ENCODE results near the gene ERCC1. TPM values are rescaled to one million over a fixed set of nuclear protein-coding genes. Genes with fewer than 3 reads are reported as not detected.

The ERCC1 gene
- total and polyA plus RNA-seq, 2 of the 13 experiments (the other 11 are each of a cell fraction or from before 2014, with no cell fraction given): 40.0 to 66.4 TPM

- Histone ChIP-seq H3K4me1 (ENCODE audit: insufficient read depth, low read length) (peaks cover 23% of the 10 kb centered on the region), H3K4me3 (replicated peaks in 1 of 3; ENCODE audit: insufficient read depth in 1 of 3, low read depth in 2 of 3, low read length in 3 of 3) (peak overlapping the region; percentile 76 to 91 (median 89)), H3K4me2 (ENCODE audit: low read depth, low read length) (peak overlapping the region; percentile 99), H3K79me2 (ENCODE audit: insufficient read depth, low read length) (no peaks in the 10 kb centered on the region), H3K27ac (ENCODE audit: extremely low read length, insufficient read depth, low read length) (peak overlapping the region; percentile 96), H3K36me3 (replicated peaks in 1 of 2; ENCODE audit: control insufficient read depth in 1 of 2, insufficient read depth in 2 of 2, low read length in 2 of 2) (no peaks in the 10 kb centered on the region), H2AFZ (ENCODE audit: low read length) (no peak overlapping the region), H3K9me3 (ENCODE audit: low read length) (no peaks in the 10 kb centered on the region), H4K20me1 (ENCODE audit: insufficient read depth, low read length) (peaks cover 5% of the 10 kb centered on the region; the same call in 1 of the 2 replicates), H3K27me3 (ENCODE audit: control insufficient read depth in 1 of 2, insufficient read depth in 2 of 2, low read length in 2 of 2) (peaks cover 0 to 3% of the 10 kb centered on the region in 2 experiments; a peak in 2 of 5 replicates), H3K9ac (ENCODE audit: insufficient read depth, low read depth, low read length) (peak overlapping the region; percentile 94)
- no peak for FAIRE-seq
- CTCF ChIA-PET (ENCODE audit: low intra/inter-chr PET ratio, low total read pairs): no interaction called here
- intact Hi-C loops (cut with micrococcal nuclease; ENCODE audit: unreplicated experiment): no loop called here
- peak; percentile 3 for ATAC-seq
- 43% methylated on average over 21 of the region's 33 CpGs for WGBS (ENCODE audit: low lambda C conversion rate)
- in situ Hi-C loops (cut with HindIII; ENCODE audit: extremely low pct_ligation_motif_present, low pct_unique_long_range_greater_than_20kb): loop anchor here (10.0 kb wide), 1 partner anchor 45 kb away; the partner anchor contains the start of gene ERCC1
- BruUV-seq (replicated peaks): no TSS peak
- DNase-seq (ENCODE audit: low spot score): no peak
- POLR2A ChIA-PET: interaction anchor here (1.0 to 4.1 kb wide), 9 partner anchors 9 to 292 kb away, joined by 3 to 40 read pairs (median 6); partner anchors contain the start of genes BLOC1S3, ERCC1 and TRAPPC6A
- TF ChIP-seq ZHX1 (CRISPR knock-in tag; IDR thresholded peaks at IDR 0.05; ENCODE audit: low read depth): 0 out of 2 replicates have a peak, but pooled peaks have one; percentile 1
- TF ChIP-seq ZNF24 (IDR thresholded peaks at IDR 0.05): no peak
- no peak for TF ChIP-seq ZKSCAN1 (IDR thresholded peaks at IDR 0.05; ENCODE audit: low read length)
- TF ChIP-seq MBNL3 (CRISPR knock-in tag; conservative IDR thresholded peaks at IDR 0.05): no peak
- no peak for TF ChIP-seq CBX1 (IDR thresholded peaks at IDR 0.05; ENCODE audit: low read depth)
- TF ChIP-seq ZMAT3 (CRISPR knock-in tag; conservative IDR thresholded peaks at IDR 0.05): no peak
- TF ChIP-seq ZBTB38 (CRISPR knock-in tag; IDR thresholded peaks at IDR 0.05): no peak
- no peak for TF ChIP-seq WIZ (CRISPR knock-in tag; IDR thresholded peaks at IDR 0.05)
- 0 out of 2 replicates have a peak, but pooled peaks have one; percentile 63 for TF ChIP-seq ARNT2 (CRISPR knock-in tag; IDR thresholded peaks at IDR 0.05; ENCODE audit: low read depth)
- no peak for TF ChIP-seq FOXM1 (CRISPR knock-in tag; IDR thresholded peaks at IDR 0.05)
- no peak for TF ChIP-seq ATF7 (IDR thresholded peaks at IDR 0.05)
- 0 out of 2 replicates have a peak, but pooled peaks have one; percentile 33 for TF ChIP-seq ATF7 (CRISPR knock-in tag; IDR thresholded peaks at IDR 0.05)
- TF ChIP-seq ZNF280D (CRISPR knock-in tag; IDR thresholded peaks at IDR 0.05): 0 out of 2 replicates have a peak, but pooled peaks have one; percentile 39
- TF ChIP-seq DR1 (CRISPR knock-in tag; IDR thresholded peaks at IDR 0.05): no peak
- TF ChIP-seq ZNF629 (CRISPR knock-in tag; conservative IDR thresholded peaks at IDR 0.05): 0 out of 2 replicates have a peak, but pooled peaks have one; percentile 11
Measured at GRCh38 chr19:45469945-45470761, 46.4 kb upstream of the ERCC1 start.
